K562 (cell line): ENCODE results near the gene NPB. TPM values are rescaled to one million over a fixed set of nuclear protein-coding genes. Genes with fewer than 3 reads are reported as not detected.
A peak's percentile ranks its signal among the peaks of the same experiment; 100 is the strongest.

Experiments used
- ATAC-seq: fragments of 200-7000 bp; cut with Tn5 transposase; 3 replicates; pipeline ENCODE4 v1.9.1; 2020; ENCODE audit warnings: moderate library complexity
- BruUV-seq: library from RNA; stranded (reverse); fragments of 400-500 nt; replicated peaks from 2 replicates; lab custom pipeline; 2021; lab: Mats Ljungman, UMichigan
- CTCF ChIA-PET: fragments of 300-600 bp; formaldehyde crosslinking; extraction: SDS; loops from one replicate; lab custom pipeline; 2021; ENCODE audit warnings: low intra/inter-chr PET ratio; lab: Yijun Ruan, JAX
- POLR2A ChIA-PET: fragments of 300-600, 350-650 bp; sonication (Branson Sonifier 250); formaldehyde crosslinking; extraction: SDS; loops from one replicate; lab custom pipeline; 2021; ENCODE audit warnings: antibody characterized with exemption, inconsistent platforms; lab: Yijun Ruan, JAX
- DNase-seq, 4 experiments: peaks; one replicate each; pipeline versions ENCODE4 v3.0.0 to v3.0.0-alpha.2; 2011 to 2018; ENCODE audit warnings: low spot score in 3 of 4, mixed read lengths in 3 of 4; ENCODE audit errors: extremely low read depth in 1 of 4
- FAIRE-seq: peaks from 2 replicates; lab custom pipeline; 2011; peaks lifted over from hg19 to GRCh38; lab: Jason Lieb, UNC
- H2AFZ ChIP-seq: 2 replicates; pipeline ENCODE4 v1.6.0; 2011; ENCODE audit warnings: low read depth, low read length, control low read depth, inconsistent platforms
- H3K27ac ChIP-seq: fragments of 200-600 bp; 3 replicates; pipeline ENCODE4 v1.8.0; 2011; ENCODE audit warnings: low read depth, mild to moderate bottlenecking, control low read depth, inconsistent platforms, low read length, moderate library complexity, mixed read lengths; ENCODE audit errors: extremely low read depth
- H3K27me3 ChIP-seq, 2 experiments: fragments of 300-600 bp in 1 of 2; 2 replicates in 1 of 2; 3 replicates in 1 of 2; pipeline versions ENCODE4 v1.6.0 to v1.8.0; 2011; ENCODE audit warnings: inconsistent platforms in 2 of 2, low read length in 2 of 2, mild to moderate bottlenecking in 1 of 2, mixed read lengths in 1 of 2, moderate library complexity in 1 of 2; ENCODE audit not compliant: control insufficient read depth in 2 of 2, insufficient read depth in 2 of 2
- H3K36me3 ChIP-seq: fragments of 300-600 bp; 3 replicates; pipeline ENCODE4 v1.8.0; 2011; ENCODE audit warnings: mild to moderate bottlenecking, low read length, inconsistent platforms; ENCODE audit not compliant: control insufficient read depth, insufficient read depth
- H3K4me1 ChIP-seq, 2 experiments: fragments of 200-600 bp in 1 of 2; replicated peaks in 1 of 2; 2 replicates in 1 of 2; 3 replicates in 1 of 2; pipeline versions ENCODE4 v1.5.1 to v1.8.0; 2011; ENCODE audit warnings: inconsistent platforms in 2 of 2, low read length in 2 of 2, mild to moderate bottlenecking in 1 of 2, mixed read lengths in 1 of 2, moderate library complexity in 1 of 2; ENCODE audit not compliant: control insufficient read depth in 2 of 2, insufficient read depth in 2 of 2
- H3K4me2 ChIP-seq: 2 replicates; pipeline ENCODE4 v1.6.1; 2011; ENCODE audit warnings: low read length, control low read depth, inconsistent platforms, mixed read lengths; ENCODE audit not compliant: insufficient read depth
- H3K4me3 ChIP-seq: fragments of 200-600 bp; sonication (generic), shearing (Covaris generic); 2 replicates; pipeline ENCODE4 v1.5.1; 2016; ENCODE audit warnings: control low read depth, inconsistent platforms
- H3K79me2 ChIP-seq: fragments of 200-600 bp; 3 replicates; pipeline ENCODE4 v1.8.0; 2011; ENCODE audit warnings: low read length, inconsistent platforms; ENCODE audit not compliant: control insufficient read depth, insufficient read depth
- H3K9ac ChIP-seq, 2 experiments: 2 replicates each; pipeline versions ENCODE4 v1.6.0 to v1.6.1; 2011; ENCODE audit warnings: low read depth in 2 of 2, low read length in 2 of 2, control low read depth in 1 of 2, inconsistent platforms in 1 of 2, mild to moderate bottlenecking in 1 of 2, mixed read lengths in 1 of 2; ENCODE audit not compliant: insufficient read depth in 1 of 2
- H3K9me1 ChIP-seq: one replicate; pipeline ENCODE4 v1.6.0; 2011; ENCODE audit warnings: inconsistent platforms, mild to moderate bottlenecking, low read length, moderate library complexity; ENCODE audit not compliant: control insufficient read depth, insufficient read depth
- H3K9me3 ChIP-seq: replicated peaks from 2 replicates; pipeline ENCODE4 v1.5.1; 2011; ENCODE audit warnings: low read depth, low read length, inconsistent platforms; ENCODE audit not compliant: control insufficient read depth, insufficient read depth
- H4K20me1 ChIP-seq: replicated peaks from 2 replicates; pipeline ENCODE4 v1.6.1; 2011; ENCODE audit warnings: low read length, inconsistent platforms, mixed read lengths; ENCODE audit not compliant: control insufficient read depth, insufficient read depth
- CHD2 ChIP-seq: IDR thresholded peaks from 2 replicates; pipeline ENCODE4 v1.6.1; 2011; ENCODE audit warnings: low read depth, low read length
- DPF2 ChIP-seq: fragments of 450-650 bp; IDR thresholded peaks from 2 replicates; pipeline ENCODE4 v1.6.1; 2016
- EGR1 ChIP-seq: fragments of 450-650 bp; conservative IDR thresholded peaks from 2 replicates; pipeline ENCODE4 v1.6.1; 2017; ENCODE audit warnings: mild to moderate bottlenecking
- FIP1L1 ChIP-seq: fragments of 200-400 bp; formaldehyde crosslinking; IDR thresholded peaks from 2 replicates; pipeline ENCODE4 v1.6.1; 2018; ENCODE audit warnings: mild to moderate bottlenecking, low read depth, low read length; ENCODE audit not compliant: poor library complexity, severe bottlenecking
- GATAD2B ChIP-seq: fragments of 450-650 bp; IDR thresholded peaks from 2 replicates; pipeline ENCODE4 v1.6.1; 2017; ENCODE audit warnings: mild to moderate bottlenecking, borderline replicate concordance
- GTF2F1 ChIP-seq: IDR thresholded peaks from 2 replicates; pipeline ENCODE4 v1.6.1; 2011; ENCODE audit warnings: low read depth, low read length, improper control_type of control experiment
- HCFC1 ChIP-seq: IDR thresholded peaks from 2 replicates; pipeline ENCODE4 v1.6.1; 2012; ENCODE audit warnings: low read depth, low read length, improper control_type of control experiment
- LEF1 ChIP-seq: fragments of 450-650 bp; IDR thresholded peaks from 2 replicates; pipeline ENCODE4 v1.6.1; 2016; ENCODE audit warnings: mild to moderate bottlenecking
- NCOR1 ChIP-seq: fragments of 450-650 bp; IDR thresholded peaks from 2 replicates; pipeline ENCODE4 v1.6.1; 2016; ENCODE audit warnings: mild to moderate bottlenecking, moderate library complexity
- POLR2G ChIP-seq: fragments of 200-400 bp; formaldehyde crosslinking; IDR thresholded peaks from 2 replicates; pipeline ENCODE4 v1.6.1; 2017; ENCODE audit warnings: low read depth, mild to moderate bottlenecking, antibody characterized with exemption, low read length, moderate library complexity
- PPARD ChIP-seq: fragments of 250-450 bp; sonication (Bioruptor Pico); IDR thresholded peaks from 2 replicates; pipeline ENCODE4 v1.8.0; 2022; ENCODE audit warnings: inconsistent platforms, mild to moderate bottlenecking, moderate library complexity
- RBBP5 ChIP-seq: fragments of 200-600 bp; sonication (generic); IDR thresholded peaks from 2 replicates; pipeline ENCODE4 v1.6.1; 2012; ENCODE audit warnings: borderline replicate concordance, mild to moderate bottlenecking, low read length, control low read depth, inconsistent platforms; ENCODE audit not compliant: insufficient read depth, poor library complexity, severe bottlenecking
- RBM17 ChIP-seq: fragments of 200-400 bp; formaldehyde crosslinking; IDR thresholded peaks from 2 replicates; pipeline ENCODE4 v1.6.1; 2017; ENCODE audit warnings: low read depth, mild to moderate bottlenecking, low read length, borderline replicate concordance
- SAFB ChIP-seq: fragments of 200-400 bp; formaldehyde crosslinking; IDR thresholded peaks from 2 replicates; pipeline ENCODE4 v1.6.1; 2017; ENCODE audit warnings: low read depth, low read length, borderline replicate concordance
- SIN3A ChIP-seq, 2 experiments: fragments of 150-350 bp in 1 of 2; IDR thresholded peaks; 2 replicates each; pipeline ENCODE4 v1.6.1; 2011 to 2016; ENCODE audit warnings: borderline replicate concordance in 2 of 2, low read depth in 2 of 2, low read length in 2 of 2, mild to moderate bottlenecking in 2 of 2, moderate library complexity in 2 of 2; ENCODE audit not compliant: control insufficient read depth in 1 of 2
- SRSF7 ChIP-seq: fragments of 200-400 bp; formaldehyde crosslinking; optimal IDR thresholded peaks from 2 replicates; pipeline ENCODE3; 2017; ENCODE audit warnings: mild to moderate bottlenecking, low read depth, low read length
- WHSC1 ChIP-seq: IDR thresholded peaks from one replicate; pipeline ENCODE4 v1.6.1; 2012; ENCODE audit warnings: low read length, control low read depth, inconsistent platforms
- ZNF134 ChIP-seq: fragments of 250-450 bp; sonication (Bioruptor Pico); conservative IDR thresholded peaks from 2 replicates; pipeline ENCODE4 v1.4.0; 2020
- ZNF140 ChIP-seq: fragments of 250-450 bp; sonication (Bioruptor Pico); IDR thresholded peaks from 2 replicates; pipeline ENCODE4 v1.8.0; 2021; ENCODE audit warnings: moderate library complexity, mild to moderate bottlenecking, inconsistent platforms
- ZNF197 ChIP-seq: fragments of 200-800 bp; sonication (Bioruptor generic); IDR thresholded peaks from 2 replicates; pipeline ENCODE4 v1.6.1; 2016; ENCODE audit warnings: low read depth, missing genetic modification characterization, missing compliant biosample characterization
- ZNF583 ChIP-seq: fragments of 250-450 bp; sonication (Bioruptor Pico); IDR thresholded peaks from 2 replicates; pipeline ENCODE4 v1.4.0; 2020
- whole genome bisulfite sequencing: fragments of 100-300 bp; shearing (Covaris generic); methylation state at CpG from one replicate; pipeline ENCODE4 v1.1.6; 2016; ENCODE audit warnings: low coverage, mixed read lengths; ENCODE audit not compliant: insufficient coverage; ENCODE audit errors: missing lambda C conversion rate; 5-methylcytosine and 5-hydroxymethylcytosine counted together
- in situ Hi-C: fragments of 300-500 bp; cut with MboI; formaldehyde crosslinking; loops from 4 replicates; pipeline ENCODE4 v1.15.0; 2018; ENCODE audit warnings: inconsistent platforms, mixed read lengths
- intact Hi-C: fragments of 100-400 bp; cut with micrococcal nuclease; formaldehyde crosslinking; loops from 2 replicates; pipeline ENCODE4 v1.14.2; 2022
- polyA plus RNA-seq, 8 experiments: library from polyadenylated mRNA; depleted of rRNA in 4 of 8; stranded (reverse) in 5 of 8; unstranded in 3 of 8; fragments of >200 nt; fragmentation: Nextera tagmentation in 2 of 8; fragmentation: Illumina TruSeq in 1 of 8; extraction: Ambion mirVana in 2 of 8; extraction: Trizol in 1 of 8; gene quantifications; 2 replicates each; pipeline versions ENCODE4 v1.2.1 to v1.2.3, GENCODE V29; 2011 to 2014; ENCODE audit warnings: inconsistent platforms in 1 of 8, missing spikeins in 1 of 8
- total RNA-seq, 7 experiments: library from RNA; depleted of rRNA in 6 of 7; stranded (reverse); fragments of >200 nt in 6 of 7; fragmentation: Illumina TruSeq in 2 of 7; extraction: Trizol in 2 of 7; gene quantifications; 2 replicates each; pipeline versions ENCODE4 v1.2.1 to v1.2.3, GENCODE V29; 2011 to 2021; ENCODE audit warnings: low replicate concordance in 1 of 7
- TF ChIP-seq, protein P1 (sequence below): fragments of 250-450 bp; sonication (Bioruptor Pico); IDR thresholded peaks from 2 replicates; pipeline ENCODE4 v1.9.0; 2021; ENCODE audit warnings: mild to moderate bottlenecking, inconsistent platforms

NPB gene
- total and polyA plus RNA-seq, 9 of the 15 experiments (the other 6 are each of a cell fraction or from before 2014, with no cell fraction given), result 0.03 to 0.61 (median 0.14) TPM; not detected in 2

DNA sequence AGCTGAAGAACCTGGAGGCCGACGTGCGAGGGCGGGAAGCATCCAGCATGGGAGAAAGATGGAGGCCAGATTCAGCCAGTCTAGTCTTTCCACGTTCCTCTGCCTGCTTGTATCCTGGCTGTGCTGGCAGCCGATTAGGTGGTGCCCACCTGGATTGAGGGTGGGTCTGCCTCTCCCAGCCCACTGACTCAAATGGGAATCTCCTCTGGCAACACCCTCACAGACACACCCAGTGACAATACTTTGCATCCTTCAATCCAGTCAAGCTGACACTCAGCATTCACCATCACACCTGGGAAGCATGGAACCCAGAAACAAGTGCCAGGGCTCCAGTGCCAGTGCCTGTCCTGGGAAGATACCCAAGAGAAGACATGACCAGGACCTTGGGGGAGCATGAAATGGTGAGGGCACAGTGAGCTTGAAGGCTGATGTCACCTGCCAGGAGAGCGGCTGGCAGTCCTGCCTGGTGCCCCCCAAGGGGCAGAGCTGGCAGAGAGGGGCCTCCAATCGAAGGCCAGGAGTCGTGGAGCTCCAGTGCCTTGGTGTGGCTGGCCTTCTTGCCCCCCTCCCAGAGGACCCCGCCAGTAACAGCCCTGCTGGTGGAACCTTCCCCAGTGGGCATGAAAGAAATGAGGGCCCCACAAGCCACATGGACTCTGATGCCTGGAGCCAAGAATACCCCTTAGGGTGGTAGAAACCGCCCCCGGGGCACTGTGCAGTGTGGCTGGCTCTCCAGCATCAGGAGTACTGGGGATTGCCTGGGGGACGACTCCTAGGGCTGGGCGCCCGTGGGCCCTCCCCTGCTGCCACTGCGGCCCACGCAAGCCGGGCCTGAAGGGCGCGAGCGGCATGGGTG lies 643 bp upstream of the NPB start:
- TSS peak; percentile 26 for BruUV-seq
- Histone ChIP-seq H3K27me3 (no peaks in the 10 kb centered on the region), H3K79me2 (no peaks in the 10 kb centered on the region), H2AFZ (no peak overlapping the region), H3K27ac (no peak overlapping the region), H3K4me2 (peak overlapping the region; percentile 51), H3K9me3 (no peaks in the 10 kb centered on the region), H3K9ac (peak overlapping the region in 1 of 2 experiments; percentile 85; a peak in 3 of 4 replicates), H3K9me1 (no peaks in the 10 kb centered on the region), H3K4me1 (peaks cover 10 to 76% of the 10 kb centered on the region in 2 experiments), H3K4me3 (peak overlapping the region; percentile 32; the same call in 1 of the 2 replicates), H3K36me3 (peaks cover 69% of the 10 kb centered on the region; the same call in 2 of the 3 replicates), H4K20me1 (peaks cover 9% of the 10 kb centered on the region; the same call in 1 of the 2 replicates)
- FAIRE-seq, result no peak
- in situ Hi-C loops, result no loop called here
- 73% methylated on average over 12 of the region's 21 CpGs for WGBS
- POLR2A ChIA-PET, result interaction anchor here (0.6 to 1.5 kb wide), 7 partner anchors 9 to 252 kb away, joined by 3 to 4 read pairs (median 3); partner anchors contain the start of genes ANAPC11 and PCYT2
- intact Hi-C loops, result no loop called here
- CTCF ChIA-PET, result no interaction called here
- ATAC-seq, result peak; percentile 8
- DNase-seq, result no peak
- TF ChIP-seq GATAD2B (no peak), PPARD (CRISPR knock-in tag) (no peak), SAFB (0 out of 2 replicates have a peak, but pooled peaks have one; percentile 45), HCFC1 (no peak), NCOR1 (no peak), SIN3A (IDR thresholded peaks at IDR 0.05; ENCODE audit: borderline replicate concordance in 2 of 2, control insufficient read depth in 1 of 2, low read depth in 2 of 2, low read length in 2 of 2) (peak in 1 of 2 experiments; percentile 5; a peak in 1 of 4 replicates), DPF2 (no peak), WHSC1 (no peak), CHD2 (no peak), RBBP5 (no peak), SRSF7 (no peak), ZNF134 (CRISPR knock-in tag) (no peak), ZNF140 (CRISPR knock-in tag) (no peak), GTF2F1 (no peak), POLR2G (peak; percentile 79), LEF1 (no peak), RBM17 (no peak), EGR1 (peak; percentile 77), ZNF583 (CRISPR knock-in tag) (no peak), ZNF197 (CRISPR knock-in tag) (no peak), FIP1L1 (no peak)
- TF ChIP-seq, protein P1, sequence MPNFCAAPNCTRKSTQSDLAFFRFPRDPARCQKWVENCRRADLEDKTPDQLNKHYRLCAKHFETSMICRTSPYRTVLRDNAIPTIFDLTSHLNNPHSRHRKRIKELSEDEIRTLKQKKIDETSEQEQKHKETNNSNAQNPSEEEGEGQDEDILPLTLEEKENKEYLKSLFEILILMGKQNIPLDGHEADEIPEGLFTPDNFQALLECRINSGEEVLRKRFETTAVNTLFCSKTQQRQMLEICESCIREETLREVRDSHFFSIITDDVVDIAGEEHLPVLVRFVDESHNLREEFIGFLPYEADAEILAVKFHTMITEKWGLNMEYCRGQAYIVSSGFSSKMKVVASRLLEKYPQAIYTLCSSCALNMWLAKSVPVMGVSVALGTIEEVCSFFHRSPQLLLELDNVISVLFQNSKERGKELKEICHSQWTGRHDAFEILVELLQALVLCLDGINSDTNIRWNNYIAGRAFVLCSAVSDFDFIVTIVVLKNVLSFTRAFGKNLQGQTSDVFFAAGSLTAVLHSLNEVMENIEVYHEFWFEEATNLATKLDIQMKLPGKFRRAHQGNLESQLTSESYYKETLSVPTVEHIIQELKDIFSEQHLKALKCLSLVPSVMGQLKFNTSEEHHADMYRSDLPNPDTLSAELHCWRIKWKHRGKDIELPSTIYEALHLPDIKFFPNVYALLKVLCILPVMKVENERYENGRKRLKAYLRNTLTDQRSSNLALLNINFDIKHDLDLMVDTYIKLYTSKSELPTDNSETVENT (CRISPR knock-in tag), result no peak
